ENCODE results near the gene DNAAF1.

GRCh38 chr16:84215531-84215930, 70.4 kb downstream of the DNAAF1 start:
- no peak for TF ChIP-seq ZNF585B (tag by site-specific recombination; IDR thresholded peaks at IDR 0.05)
- TF ChIP-seq CTCF (tag by site-specific recombination; IDR thresholded peaks at IDR 0.05): no peak
- TF ChIP-seq ZFP41 (tag by site-specific recombination; IDR thresholded peaks at IDR 0.05; ENCODE audit: borderline replicate concordance): no peak
- no peak for TF ChIP-seq YY1 (tag by site-specific recombination; IDR thresholded peaks at IDR 0.05)
- TF ChIP-seq ZNF155 (tag by site-specific recombination; IDR thresholded peaks at IDR 0.05): no peak
- TF ChIP-seq ZNF610 (tag by site-specific recombination; IDR thresholded peaks at IDR 0.05; ENCODE audit: borderline replicate concordance): no peak
- TF ChIP-seq ZBTB6 (tag by site-specific recombination; IDR thresholded peaks at IDR 0.05): no peak
- no peak for TF ChIP-seq ZNF514 (tag by site-specific recombination; IDR thresholded peaks at IDR 0.05)
- TF ChIP-seq ZNF335 (tag by site-specific recombination; conservative IDR thresholded peaks at IDR 0.05): no peak
- no peak for TF ChIP-seq ZNF121 (tag by site-specific recombination; IDR thresholded peaks at IDR 0.05)
- no peak for TF ChIP-seq ZNF664 (tag by site-specific recombination; IDR thresholded peaks at IDR 0.05)
- no peak for TF ChIP-seq GLI4 (tag by site-specific recombination; IDR thresholded peaks at IDR 0.05)
